Glutamatergic neuron (in vitro differentiated cells): ENCODE data around the gene METRN. TPM values are rescaled to one million over a fixed set of nuclear protein-coding genes. Genes with fewer than 3 reads are reported as not detected.
"Not testable (repeated sequence)": the region's sequence is repeated elsewhere in the genome, so short reads cannot be mapped to it uniquely, and the experiment has no call there.

ENCODE experiments used
- DNase-seq: peaks from one replicate; pipeline ENCODE4 v3.0.0; 2022
- H3K27ac Mint-ChIP-seq: one replicate; pipeline ENCODE4 v1.8.0; 2020; ENCODE audit warnings: mild to moderate bottlenecking, mixed read lengths, inconsistent platforms; ENCODE audit not compliant: unreplicated experiment
- H3K27me3 Mint-ChIP-seq: one replicate; pipeline ENCODE4 v1.8.0; 2020; ENCODE audit warnings: mild to moderate bottlenecking, moderate library complexity, mixed read lengths, inconsistent platforms; ENCODE audit not compliant: unreplicated experiment
- H3K36me3 Mint-ChIP-seq: one replicate; pipeline ENCODE4 v1.8.0; 2020; ENCODE audit warnings: mild to moderate bottlenecking, mixed read lengths, inconsistent platforms; ENCODE audit not compliant: unreplicated experiment
- H3K4me1 Mint-ChIP-seq: one replicate; pipeline ENCODE4 v1.8.0; 2020; ENCODE audit warnings: mild to moderate bottlenecking, low read depth, mixed read lengths, inconsistent platforms; ENCODE audit not compliant: unreplicated experiment
- H3K4me3 Mint-ChIP-seq: one replicate; pipeline ENCODE4 v1.8.0; 2020; ENCODE audit warnings: mild to moderate bottlenecking, mixed read lengths, inconsistent platforms; ENCODE audit not compliant: unreplicated experiment
- H3K9me3 Mint-ChIP-seq: one replicate; pipeline ENCODE4 v1.8.0; 2020; ENCODE audit warnings: mild to moderate bottlenecking, moderate library complexity, mixed read lengths, inconsistent platforms; ENCODE audit not compliant: unreplicated experiment
- total RNA-seq: library from RNA; stranded (reverse); fragmentation: NEBNext Ultra II Directional; extraction: Animal tissue kit (Norgen Biotek cat#: 25700); gene quantifications from one replicate; pipeline ENCODE4 v1.2.1, GENCODE V29; 2021; ENCODE audit not compliant: unreplicated experiment
- TF ChIP-seq, protein P1 (sequence below): fragments of 200-600 bp; sonication (generic); IDR thresholded peaks from one replicate; pipeline ENCODE4 v1.5.0; 2021; ENCODE audit not compliant: partially characterized antibody, unreplicated experiment

The METRN gene
- total RNA-seq, 1 donor from 2014 or later = 134 TPM

DNA sequence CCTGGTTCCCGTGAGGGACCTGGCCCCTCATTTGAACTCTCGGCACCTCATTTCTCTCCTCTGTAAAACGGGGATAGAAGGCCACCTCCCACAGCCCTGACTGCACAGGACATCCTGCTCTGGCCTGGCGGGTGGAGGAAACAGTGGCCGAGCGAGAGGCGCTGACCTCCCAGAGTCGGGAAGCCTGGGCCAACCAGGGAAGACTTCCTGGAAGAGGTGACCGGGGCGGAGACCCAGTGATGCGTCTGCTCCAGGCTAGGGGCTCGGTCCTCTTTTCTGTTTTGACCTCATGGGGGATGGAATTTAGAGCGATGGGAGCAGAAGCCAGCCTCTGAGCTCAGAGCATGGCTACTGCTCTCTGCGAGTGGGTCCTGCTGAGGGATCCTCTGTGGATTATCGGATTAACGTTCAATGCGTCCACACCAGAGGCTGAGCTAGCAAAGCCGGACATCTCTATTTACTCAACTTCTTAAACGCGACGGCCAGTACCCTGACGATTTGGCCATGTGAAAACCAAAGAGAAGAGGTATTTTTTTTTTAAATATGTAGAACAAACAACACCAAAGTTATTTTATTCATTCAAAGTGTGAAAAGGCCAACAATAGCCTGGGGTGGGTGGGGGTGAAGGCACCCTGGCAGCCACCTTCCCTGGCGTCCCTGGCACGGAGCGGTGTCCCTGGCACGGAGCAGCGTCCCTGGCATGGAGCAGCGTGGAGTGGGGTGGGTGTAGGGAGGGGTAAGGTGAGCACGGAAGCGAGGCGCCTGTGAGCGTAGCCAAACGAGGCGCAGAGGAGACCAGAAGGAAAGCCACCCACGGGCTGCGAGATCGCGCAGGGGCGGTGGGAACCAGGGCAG lies 36.5 kb downstream of the METRN start:
- H3K4me1 Mint-ChIP-seq = peaks cover 13% of the 10 kb centered on the region
- H3K36me3 Mint-ChIP-seq = peaks cover 2% of the 10 kb centered on the region
- peak overlapping the region; percentile 82 for H3K27ac Mint-ChIP-seq
- TF ChIP-seq, protein P1, sequence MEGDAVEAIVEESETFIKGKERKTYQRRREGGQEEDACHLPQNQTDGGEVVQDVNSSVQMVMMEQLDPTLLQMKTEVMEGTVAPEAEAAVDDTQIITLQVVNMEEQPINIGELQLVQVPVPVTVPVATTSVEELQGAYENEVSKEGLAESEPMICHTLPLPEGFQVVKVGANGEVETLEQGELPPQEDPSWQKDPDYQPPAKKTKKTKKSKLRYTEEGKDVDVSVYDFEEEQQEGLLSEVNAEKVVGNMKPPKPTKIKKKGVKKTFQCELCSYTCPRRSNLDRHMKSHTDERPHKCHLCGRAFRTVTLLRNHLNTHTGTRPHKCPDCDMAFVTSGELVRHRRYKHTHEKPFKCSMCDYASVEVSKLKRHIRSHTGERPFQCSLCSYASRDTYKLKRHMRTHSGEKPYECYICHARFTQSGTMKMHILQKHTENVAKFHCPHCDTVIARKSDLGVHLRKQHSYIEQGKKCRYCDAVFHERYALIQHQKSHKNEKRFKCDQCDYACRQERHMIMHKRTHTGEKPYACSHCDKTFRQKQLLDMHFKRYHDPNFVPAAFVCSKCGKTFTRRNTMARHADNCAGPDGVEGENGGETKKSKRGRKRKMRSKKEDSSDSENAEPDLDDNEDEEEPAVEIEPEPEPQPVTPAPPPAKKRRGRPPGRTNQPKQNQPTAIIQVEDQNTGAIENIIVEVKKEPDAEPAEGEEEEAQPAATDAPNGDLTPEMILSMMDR = no peak
- DNase-seq = no peak
- peak overlapping the region; percentile 18 for H3K4me3 Mint-ChIP-seq
- H3K27me3 Mint-ChIP-seq = peaks cover 3% of the 10 kb centered on the region
- H3K9me3 Mint-ChIP-seq = peaks cover 7% of the 10 kb centered on the region

DNA sequence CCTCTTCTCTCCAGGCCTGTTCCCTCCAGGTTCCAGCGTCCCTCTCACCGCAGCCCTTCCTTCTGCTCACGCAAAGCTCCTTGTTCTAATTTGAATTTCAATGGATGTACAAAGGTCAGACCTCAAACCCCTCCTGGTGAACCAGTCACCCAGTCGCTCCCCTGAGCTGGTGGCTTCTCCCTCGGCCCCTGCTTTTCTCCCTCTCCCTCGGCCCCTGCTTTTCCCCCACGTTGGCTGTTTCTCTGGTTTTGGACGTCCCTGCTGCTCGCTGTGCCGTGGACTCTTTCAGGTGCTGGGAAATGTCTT lies 37.0 kb downstream of the METRN start:
- H3K27me3 Mint-ChIP-seq = peaks cover 3% of the 10 kb centered on the region
- TF ChIP-seq, protein P1 = no peak
- peaks cover 5% of the 10 kb centered on the region for H3K36me3 Mint-ChIP-seq
- H3K9me3 Mint-ChIP-seq = peaks cover 8% of the 10 kb centered on the region
- DNase-seq = no peak
- peak overlapping the region; percentile 82 for H3K27ac Mint-ChIP-seq
- H3K4me1 Mint-ChIP-seq = peaks cover 13% of the 10 kb centered on the region
- H3K4me3 Mint-ChIP-seq = peak overlapping the region; percentile 10

DNA sequence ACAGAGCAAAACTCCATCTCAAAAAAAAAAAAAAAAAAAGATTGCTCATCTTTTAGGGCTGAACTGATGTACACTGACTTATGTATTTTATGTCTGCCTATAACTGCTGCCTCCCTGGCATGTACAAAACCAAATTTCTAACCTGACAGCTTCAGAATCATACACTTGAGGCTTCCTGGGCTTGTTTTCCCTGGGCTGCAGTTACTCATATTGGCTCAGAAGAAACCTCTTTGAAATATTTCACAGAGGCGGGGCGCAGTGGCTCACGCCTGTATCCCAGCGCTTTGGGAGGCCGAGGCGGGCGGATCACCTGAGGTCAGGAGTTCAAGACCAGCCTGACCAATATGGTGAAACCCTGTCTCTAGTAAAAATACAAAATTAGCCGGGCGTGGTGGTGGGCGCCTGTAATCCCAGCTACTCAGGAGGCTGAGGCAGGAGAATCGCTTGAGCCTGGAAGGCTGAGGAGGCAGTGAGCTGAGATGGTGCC lies 39.2 kb downstream of the METRN start:
- peaks cover 13% of the 10 kb centered on the region for H3K4me1 Mint-ChIP-seq
- not testable (repeated sequence) for DNase-seq, H3K27ac Mint-ChIP-seq, H3K27me3 Mint-ChIP-seq, H3K4me3 Mint-ChIP-seq, H3K9me3 Mint-ChIP-seq, H3K36me3 Mint-ChIP-seq

DNA sequence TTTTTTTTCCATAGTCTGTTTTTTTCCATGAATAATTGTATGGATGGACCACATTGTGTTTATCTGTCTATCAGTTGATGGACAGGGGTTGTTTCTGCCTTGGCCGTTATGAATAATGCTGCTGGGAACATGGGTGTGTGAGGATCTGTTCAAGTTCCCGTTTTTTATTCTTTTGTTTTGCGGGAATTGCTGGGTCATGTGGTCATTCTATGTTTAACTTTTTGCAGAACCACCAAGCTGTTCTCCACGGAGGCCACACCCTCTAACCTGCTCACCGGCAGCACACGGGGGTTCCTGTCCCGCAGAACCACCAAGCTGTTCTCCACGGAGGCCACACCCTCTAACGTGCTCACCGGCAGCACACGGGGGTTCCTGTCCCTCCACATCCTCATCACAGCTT lies 39.7 kb downstream of the METRN start:
- no peak overlapping the region for H3K4me3 Mint-ChIP-seq
- H3K4me1 Mint-ChIP-seq = peaks cover 13% of the 10 kb centered on the region
- H3K27me3 Mint-ChIP-seq = peaks cover 6% of the 10 kb centered on the region
- peaks cover 8% of the 10 kb centered on the region for H3K9me3 Mint-ChIP-seq
- TF ChIP-seq, protein P1 = no peak
- peaks cover 5% of the 10 kb centered on the region for H3K36me3 Mint-ChIP-seq
- H3K27ac Mint-ChIP-seq = no peak overlapping the region
- no peak for DNase-seq

DNA sequence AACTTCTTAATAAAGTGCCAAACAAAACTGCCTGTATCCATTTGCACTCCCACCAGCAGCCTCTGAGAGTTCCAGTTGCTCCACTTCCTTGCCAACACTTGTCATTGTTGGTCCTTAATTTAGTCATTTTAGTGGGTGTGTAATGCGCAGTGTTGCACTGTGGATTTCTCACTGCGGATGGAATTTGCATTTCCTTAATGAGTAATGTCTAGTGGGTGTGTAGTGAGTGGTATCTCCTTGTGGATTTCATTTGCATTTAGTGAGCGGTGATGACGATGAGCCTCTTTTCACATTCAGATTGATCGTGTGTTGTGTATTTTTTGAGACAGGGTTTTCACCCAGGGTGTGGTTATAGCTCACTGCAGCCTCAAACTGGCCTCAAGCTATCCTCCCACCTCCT lies 41.5 kb downstream of the METRN start:
- TF ChIP-seq, protein P1 = no peak
- Mint-ChIP-seq H3K4me1 (peaks cover 9% of the 10 kb centered on the region), H3K36me3 (peaks cover 5% of the 10 kb centered on the region), H3K4me3 (no peak overlapping the region), H3K27me3 (peaks cover 7% of the 10 kb centered on the region), H3K27ac (no peak overlapping the region), H3K9me3 (peaks cover 8% of the 10 kb centered on the region)
- DNase-seq = no peak
